ENCODE results near the gene ZDHHC14. TPM values are rescaled to one million over a fixed set of nuclear protein-coding genes. Genes with fewer than 3 reads are reported as not detected.
"Not testable (repeated sequence)": the region's sequence is repeated elsewhere in the genome, so short reads cannot be mapped to it uniquely, and the experiment has no call there.

Gene ZDHHC14
- total RNA-seq, 2 experiments from 2014 or later: 7.8 to 9.8 TPM

- Mint-ChIP-seq H3K27me3 (no peaks in the 10 kb centered on the region), H3K4me3 (no peak overlapping the region), H3K4me1 (peaks cover 56% of the 10 kb centered on the region), H3K9me3 (no peaks in the 10 kb centered on the region), H3K27ac (no peak overlapping the region), H3K36me3 (ENCODE audit: low read depth) (peaks cover 15% of the 10 kb centered on the region)
- ChIA-PET CTCF (no interaction called here), POLR2A (no interaction called here)
- DNase-seq: no peak
Observed at GRCh38 chr6:157457787-157458186, 76.8 kb downstream of the ZDHHC14 start.

- ChIA-PET POLR2A (no interaction called here), CTCF (interaction anchor here (0.9 to 1.8 kb wide), 3 partner anchors 12 to 66 kb away, joined by 3 to 4 read pairs (median 3); no protein-coding TSS in a partner anchor)
- no peaks in the 10 kb centered on the region for H3K9me3 Mint-ChIP-seq
- peaks cover 67% of the 10 kb centered on the region for H3K4me1 Mint-ChIP-seq
- H3K36me3 Mint-ChIP-seq (ENCODE audit: low read depth): peaks cover 13% of the 10 kb centered on the region
- H3K27ac Mint-ChIP-seq: no peak overlapping the region
- DNase-seq: no peak
- H3K4me3 Mint-ChIP-seq: no peak overlapping the region
- H3K27me3 Mint-ChIP-seq: no peaks in the 10 kb centered on the region
Observed at GRCh38 chr6:157459327-157459726, 78.3 kb downstream of the ZDHHC14 start.

GRCh38 chr6:157460182-157460999 is 79.4 kb downstream of the ZDHHC14 start:
- CTCF ChIA-PET: interaction anchor here (1.8 kb wide), 1 partner anchor 11 kb away, joined by 4 read pairs; no protein-coding TSS in a partner anchor

GRCh38 chr6:157461000-157461915 is 80.3 kb downstream of the ZDHHC14 start:
- ChIA-PET POLR2A (no interaction called here), CTCF (interaction anchor here (1.2 to 1.8 kb wide), 2 partner anchors 8 to 9 kb away, joined by 4 to 6 read pairs; no protein-coding TSS in a partner anchor)
- no peaks in the 10 kb centered on the region for H3K27me3 Mint-ChIP-seq
- H3K9me3 Mint-ChIP-seq: no peaks in the 10 kb centered on the region
- peaks cover 70% of the 10 kb centered on the region for H3K4me1 Mint-ChIP-seq
- no peak overlapping the region for H3K4me3 Mint-ChIP-seq
- peak; percentile 38 for DNase-seq
- H3K27ac Mint-ChIP-seq: peak overlapping the region; percentile 58
- peaks cover 10% of the 10 kb centered on the region for H3K36me3 Mint-ChIP-seq (ENCODE audit: low read depth)

More at GRCh38 chr6:157460182-157460999, 79.4 kb downstream of the ZDHHC14 start:
- POLR2A ChIA-PET: no interaction called here
- Mint-ChIP-seq H3K4me3 (no peak overlapping the region), H3K27me3 (no peaks in the 10 kb centered on the region), H3K36me3 (ENCODE audit: low read depth) (peaks cover 13% of the 10 kb centered on the region), H3K4me1 (peaks cover 71% of the 10 kb centered on the region), H3K27ac (peak overlapping the region; percentile 58), H3K9me3 (no peaks in the 10 kb centered on the region)
- no peak for DNase-seq

- DNase-seq: no peak
- Mint-ChIP-seq H3K36me3 (ENCODE audit: low read depth) (peaks cover 7% of the 10 kb centered on the region), H3K4me1 (peaks cover 61% of the 10 kb centered on the region), H3K9me3 (no peaks in the 10 kb centered on the region), H3K27me3 (no peaks in the 10 kb centered on the region), H3K4me3 (no peak overlapping the region), H3K27ac (peak overlapping the region; percentile 50)
- ChIA-PET POLR2A (no interaction called here), CTCF (interaction anchor here (0.6 to 1.1 kb wide), 3 partner anchors 28 to 290 kb away, joined by 3 to 6 read pairs (median 3); no protein-coding TSS in a partner anchor)
Observed at GRCh38 chr6:157462956-157463742, 82.2 kb downstream of the ZDHHC14 start.

GRCh38 chr6:157463743-157464135 is 82.7 kb downstream of the ZDHHC14 start:
- H3K36me3 Mint-ChIP-seq (ENCODE audit: low read depth); POLR2A ChIA-PET; H3K27me3 Mint-ChIP-seq; DNase-seq; H3K9me3 Mint-ChIP-seq; H3K4me3 Mint-ChIP-seq: not testable (repeated sequence)
- Mint-ChIP-seq H3K4me1 (peaks cover 61% of the 10 kb centered on the region), H3K27ac (peak overlapping the region; percentile 50)
- CTCF ChIA-PET: interaction anchor here (0.6 to 1.6 kb wide), 3 partner anchors 9 to 290 kb away, joined by 3 to 4 read pairs (median 3); no protein-coding TSS in a partner anchor

GRCh38 chr6:157464653-157465535 is 83.9 kb downstream of the ZDHHC14 start:
- Mint-ChIP-seq H3K27me3 (no peaks in the 10 kb centered on the region), H3K4me1 (peaks cover 57% of the 10 kb centered on the region), H3K36me3 (ENCODE audit: low read depth) (peaks cover 6% of the 10 kb centered on the region), H3K9me3 (no peaks in the 10 kb centered on the region), H3K4me3 (no peak overlapping the region), H3K27ac (peak overlapping the region; percentile 80)
- DNase-seq: no peak
- ChIA-PET CTCF (interaction anchor here (1.6 kb wide), 1 partner anchor 10 kb away, joined by 4 read pairs; no protein-coding TSS in a partner anchor), POLR2A (no interaction called here)

- Mint-ChIP-seq H3K36me3 (ENCODE audit: low read depth) (no peaks in the 10 kb centered on the region), H3K4me1 (peaks cover 47% of the 10 kb centered on the region), H3K9me3 (no peaks in the 10 kb centered on the region), H3K27me3 (no peaks in the 10 kb centered on the region), H3K4me3 (no peak overlapping the region), H3K27ac (no peak overlapping the region)
- no peak for DNase-seq
- CTCF ChIA-PET: interaction anchor here (0.6 kb wide), 2 partner anchors 31 to 147 kb away, joined by 3 read pairs; no protein-coding TSS in a partner anchor
- POLR2A ChIA-PET: no interaction called here
Observed at GRCh38 chr6:157466342-157466648, 85.3 kb downstream of the ZDHHC14 start.

- POLR2A ChIA-PET; H3K36me3 Mint-ChIP-seq (ENCODE audit: low read depth); H3K4me3 Mint-ChIP-seq; H3K27ac Mint-ChIP-seq; CTCF ChIA-PET; H3K9me3 Mint-ChIP-seq; H3K27me3 Mint-ChIP-seq; DNase-seq: not testable (repeated sequence)
- H3K4me1 Mint-ChIP-seq: peaks cover 44% of the 10 kb centered on the region
Observed at GRCh38 chr6:157467339-157467738, 86.3 kb downstream of the ZDHHC14 start.

GRCh38 chr6:157468054-157468453 is 87.1 kb downstream of the ZDHHC14 start:
- no peak overlapping the region for H3K4me3 Mint-ChIP-seq
- no peaks in the 10 kb centered on the region for H3K27me3 Mint-ChIP-seq
- H3K36me3 Mint-ChIP-seq (ENCODE audit: low read depth): no peaks in the 10 kb centered on the region
- no peak overlapping the region for H3K27ac Mint-ChIP-seq
- ChIA-PET CTCF (interaction anchor here (1.2 kb wide), 1 partner anchor 12 kb away, joined by 3 read pairs; no protein-coding TSS in a partner anchor), POLR2A (no interaction called here)
- no peak for DNase-seq
- peaks cover 38% of the 10 kb centered on the region for H3K4me1 Mint-ChIP-seq
- H3K9me3 Mint-ChIP-seq: no peaks in the 10 kb centered on the region

GRCh38 chr6:157468574-157468973 is 87.6 kb downstream of the ZDHHC14 start:
- Mint-ChIP-seq H3K36me3 (ENCODE audit: low read depth) (no peaks in the 10 kb centered on the region), H3K4me1 (peaks cover 35% of the 10 kb centered on the region), H3K9me3 (no peaks in the 10 kb centered on the region), H3K27me3 (no peaks in the 10 kb centered on the region), H3K4me3 (no peak overlapping the region), H3K27ac (no peak overlapping the region)
- CTCF ChIA-PET: interaction anchor here (1.2 kb wide), 1 partner anchor 11 kb away, joined by 3 read pairs; no protein-coding TSS in a partner anchor
- no peak for DNase-seq
- POLR2A ChIA-PET: no interaction called here

Data from activated CD4-positive, alpha-beta T cell treated with anti-CD3 and anti-CD28 coated beads, Interleukin-2, amount 10 ng/mL, durations not matched to agents 7 days and 5 days (primary cell).